PFSK-1 (cell line): ENCODE measurements around the gene TCTA.

Experiments used
- FOXP2 ChIP-seq: optimal IDR thresholded peaks from 2 replicates; pipeline ENCODE3; 2011; ENCODE audit warnings: borderline replicate concordance, control low read depth, inconsistent platforms; ENCODE audit not compliant: insufficient read depth; ENCODE audit errors: extremely low read length, extremely low read depth
- POLR2AphosphoS5 ChIP-seq: IDR thresholded peaks from 2 replicates; pipeline ENCODE4 v1.6.1; 2012; ENCODE audit warnings: low read depth, mild to moderate bottlenecking, control low read depth, low read length, moderate library complexity
- REST ChIP-seq, 2 experiments: IDR thresholded peaks; 2 replicates each; pipeline versions ENCODE4 v1.6.1 to v1.8.0; 2011 to 2012; ENCODE audit warnings: low read depth in 2 of 2, low read length in 2 of 2, control low read depth in 1 of 2, inconsistent platforms in 1 of 2, mild to moderate bottlenecking in 1 of 2, moderate library complexity in 1 of 2; ENCODE audit not compliant: insufficient read depth in 1 of 2
- SIN3A ChIP-seq: IDR thresholded peaks from 2 replicates; pipeline ENCODE4 v1.6.1; 2012; ENCODE audit warnings: mild to moderate bottlenecking, low read length, moderate library complexity, borderline replicate concordance; ENCODE audit not compliant: insufficient read depth
- TAF1 ChIP-seq: IDR thresholded peaks from 2 replicates; pipeline ENCODE4 v1.6.1; 2012; ENCODE audit warnings: low read length, control low read depth, borderline replicate concordance; ENCODE audit not compliant: insufficient read depth

DNA sequence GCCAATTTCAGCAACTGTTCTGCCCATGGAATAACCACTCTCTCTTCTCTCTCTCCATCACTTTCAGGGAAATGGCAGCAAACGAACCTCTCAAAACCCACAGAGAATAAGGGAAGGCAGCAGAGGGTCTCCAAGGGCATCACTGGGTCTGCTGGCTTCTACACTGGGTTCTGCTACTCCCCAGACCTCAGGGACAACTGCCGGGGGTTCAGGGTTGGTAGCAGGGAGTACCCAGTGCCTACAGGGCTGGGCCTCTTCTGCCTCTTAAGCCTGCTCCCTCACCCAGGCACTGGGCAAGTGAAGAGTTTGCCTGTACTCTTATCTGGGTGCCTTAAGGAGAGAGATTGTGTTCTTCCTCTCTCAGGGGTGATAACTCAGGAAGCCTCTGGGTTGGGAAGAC is 2.5 kb downstream of the TCTA start:
- TF ChIP-seq REST (IDR thresholded peaks at IDR 0.05; ENCODE audit: insufficient read depth in 1 of 2, low read depth in 2 of 2, low read length in 2 of 2) (no peak), FOXP2 (no peak), TAF1 (no peak), POLR2AphosphoS5 (no peak), SIN3A (no peak)
